IPS DF 4.7 (cell line): Measurements from ENCODE around the gene PRM1.

Experiments used
- DNase-seq: peaks from one replicate; pipeline ENCODE4 v3.0.0-alpha.2; 2013; ENCODE audit warnings: low spot score; ENCODE audit errors: extremely low read depth

PRM1 gene

GRCh38 chr16:11253995-11254912 lies 26.9 kb downstream of the PRM1 start:
- no peak for DNase-seq

- DNase-seq = no peak
These were observed 27.8 kb downstream of the PRM1 start for GRCh38 chr16:11253009-11253994.

DNA sequence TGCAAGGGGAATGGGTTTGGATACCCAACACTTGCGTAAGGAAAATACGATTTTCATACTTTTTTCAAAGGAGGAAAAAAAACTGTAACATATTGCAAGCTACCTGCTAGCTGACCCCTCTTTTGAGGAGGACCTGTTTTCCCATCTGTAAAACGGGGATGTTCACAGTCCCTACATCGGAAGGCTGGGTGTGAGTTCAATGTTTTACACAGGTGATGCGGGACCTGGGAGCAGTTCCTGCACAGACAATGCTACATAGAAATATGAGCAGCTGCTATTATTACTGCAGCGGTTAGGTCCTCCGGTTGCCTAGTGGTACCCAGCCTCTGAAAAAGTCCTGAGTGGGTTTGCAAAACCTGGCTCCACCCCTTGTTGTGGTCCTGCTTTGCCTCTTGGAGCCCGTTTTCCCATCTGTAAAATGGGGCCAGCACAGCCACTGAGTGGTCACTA lies 28.6 kb downstream of the PRM1 start:
- no peak for DNase-seq

DNA sequence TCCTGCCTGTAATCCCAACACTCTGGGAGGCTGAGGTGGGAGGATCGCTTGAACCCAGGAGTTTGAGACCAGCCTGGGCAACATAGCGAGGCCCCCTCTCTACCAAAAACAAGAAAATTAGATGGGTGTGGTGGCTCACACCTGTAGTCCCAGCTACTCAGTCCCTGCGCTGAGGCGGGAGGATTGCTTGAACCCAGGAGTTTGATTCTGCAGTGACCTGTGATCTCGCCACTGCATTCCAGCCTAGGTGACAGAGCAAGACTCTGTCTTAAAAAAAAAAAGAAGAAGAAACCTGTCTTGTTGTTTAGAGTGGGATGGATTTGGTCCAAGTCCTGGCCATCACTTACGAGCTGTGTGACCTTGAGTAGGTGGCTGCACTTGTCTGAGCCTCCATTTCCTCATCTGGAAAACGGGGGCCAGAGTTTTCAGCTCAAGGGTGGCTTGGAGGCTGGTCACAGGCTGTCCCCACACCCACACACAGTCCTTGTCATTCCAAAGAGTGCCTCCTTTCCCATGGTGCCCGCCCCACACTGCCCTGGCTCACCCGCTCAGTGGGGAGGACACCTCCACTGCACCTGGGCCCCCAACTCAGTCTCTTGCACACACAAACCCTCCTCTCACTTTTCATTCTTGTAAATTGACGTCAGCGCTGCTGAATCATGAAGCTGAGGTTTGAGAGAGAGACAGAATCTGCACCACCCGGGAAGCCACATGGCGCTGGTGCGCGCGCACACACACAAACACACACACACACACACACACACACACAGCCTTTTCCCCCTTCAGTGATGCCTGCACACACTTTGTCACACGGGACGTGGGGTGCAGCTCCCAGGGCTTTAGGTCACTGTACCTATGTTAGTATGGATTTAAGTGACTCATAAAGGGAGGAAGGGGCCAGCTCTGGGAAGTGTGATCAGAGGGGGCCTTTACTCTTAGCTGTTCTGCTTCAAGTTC lies 29.3 kb downstream of the PRM1 start:
- DNase-seq = no peak

- DNase-seq = no peak
These were observed 30.2 kb downstream of the PRM1 start for GRCh38 chr16:11250786-11251524.

GRCh38 chr16:11250091-11250785 lies 30.9 kb downstream of the PRM1 start:
- no peak for DNase-seq

GRCh38 chr16:11249233-11250061 lies 31.7 kb downstream of the PRM1 start:
- DNase-seq = no peak

GRCh38 chr16:11248133-11248532 lies 33.0 kb downstream of the PRM1 start:
- DNase-seq = no peak

DNA sequence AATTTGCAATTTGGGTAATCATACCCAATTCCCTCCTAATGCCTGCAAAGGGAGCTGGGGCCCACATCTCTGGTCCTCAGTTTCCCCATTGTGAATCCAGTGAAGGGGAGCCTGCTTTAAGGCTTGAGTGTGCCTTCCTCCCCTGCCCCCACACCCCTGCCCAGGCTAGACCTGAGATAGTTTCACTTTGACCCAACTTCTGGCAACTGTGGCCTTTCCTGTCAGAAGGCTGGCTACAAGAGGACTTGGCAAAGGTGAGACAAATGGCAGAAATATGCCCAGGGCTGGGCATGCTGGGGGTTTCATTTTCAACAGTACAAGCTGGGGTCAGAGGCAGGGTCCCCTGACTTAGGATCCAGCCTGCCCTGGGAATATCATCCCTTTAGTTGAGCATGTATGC lies 35.1 kb downstream of the PRM1 start:
- no peak for DNase-seq

- DNase-seq = no peak
These were observed 35.9 kb downstream of the PRM1 start for GRCh38 chr16:11245222-11245737.

- no peak for DNase-seq
These were observed 38.5 kb downstream of the PRM1 start for GRCh38 chr16:11242658-11243057.

- no peak for DNase-seq
These were observed 39.5 kb downstream of the PRM1 start for GRCh38 chr16:11241480-11242204.

GRCh38 chr16:11240636-11241473 lies 40.3 kb downstream of the PRM1 start:
- no peak for DNase-seq

- no peak for DNase-seq
These were observed 41.2 kb downstream of the PRM1 start for GRCh38 chr16:11239644-11240632.
